ENCODE results near the gene IFT43.

Gene IFT43

DNA sequence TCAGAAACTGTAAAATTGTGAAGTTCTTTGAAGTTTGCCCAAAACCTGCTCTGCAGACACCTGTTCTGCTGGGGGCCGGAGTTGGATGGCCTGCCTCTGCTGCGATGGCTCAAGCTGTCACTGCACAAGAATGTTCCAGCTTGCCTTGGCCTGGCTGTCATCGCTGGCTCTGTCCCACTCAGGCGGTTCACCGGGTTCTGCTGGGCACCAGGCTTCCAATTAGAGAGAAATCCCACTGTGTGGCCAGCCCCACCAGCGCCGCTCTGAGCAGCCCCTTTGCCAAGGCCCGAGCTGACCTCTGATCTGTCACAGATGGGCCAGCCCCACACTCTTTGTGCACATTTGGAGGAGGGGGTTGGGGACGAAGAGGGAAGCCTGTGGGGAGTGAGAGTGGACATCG, 94.5 kb downstream of the IFT43 start:
- no peak for DNase-seq (ENCODE audit: low read depth, low spot score)

DNA sequence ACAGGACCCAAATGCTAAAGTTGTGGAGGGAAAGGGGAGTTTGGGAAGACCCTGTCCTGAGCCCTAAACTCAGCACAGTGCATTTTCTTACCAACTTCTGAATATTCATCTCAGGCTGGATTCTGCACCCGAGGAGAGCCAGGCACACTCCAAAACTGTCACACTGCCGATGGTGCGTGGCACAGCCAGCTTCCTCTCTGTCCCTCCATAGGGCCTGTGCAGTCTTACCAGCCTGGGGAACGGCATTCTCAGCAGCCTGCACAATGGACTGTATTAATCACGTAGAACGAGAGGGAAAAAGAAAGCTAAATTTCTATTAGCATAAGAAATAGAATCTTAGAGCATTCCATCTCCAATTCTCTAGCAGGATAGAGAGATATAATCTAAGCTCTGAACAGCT, 94.9 kb downstream of the IFT43 start:
- no peak for DNase-seq (ENCODE audit: low read depth, low spot score)

DNA sequence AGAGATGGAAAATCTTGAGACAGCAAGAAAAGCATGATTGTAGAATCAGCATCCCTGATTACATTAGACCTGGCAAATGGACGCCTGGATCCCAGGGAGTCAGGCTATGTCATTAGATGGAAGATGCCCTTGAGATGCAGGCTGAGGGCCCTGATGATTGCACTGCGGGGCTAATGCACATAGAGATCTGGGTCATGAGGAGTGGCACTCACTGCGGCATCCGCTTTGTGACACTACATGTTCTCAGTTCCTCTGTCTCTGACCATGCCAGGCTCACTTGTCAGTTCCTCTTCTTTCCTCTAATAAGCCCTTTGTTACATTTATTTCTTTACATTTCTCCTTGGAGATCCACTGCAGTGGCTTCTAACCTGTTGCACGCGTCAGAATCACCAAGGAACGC, 96.1 kb downstream of the IFT43 start:
- no peak for DNase-seq (ENCODE audit: low read depth, low spot score)

DNA sequence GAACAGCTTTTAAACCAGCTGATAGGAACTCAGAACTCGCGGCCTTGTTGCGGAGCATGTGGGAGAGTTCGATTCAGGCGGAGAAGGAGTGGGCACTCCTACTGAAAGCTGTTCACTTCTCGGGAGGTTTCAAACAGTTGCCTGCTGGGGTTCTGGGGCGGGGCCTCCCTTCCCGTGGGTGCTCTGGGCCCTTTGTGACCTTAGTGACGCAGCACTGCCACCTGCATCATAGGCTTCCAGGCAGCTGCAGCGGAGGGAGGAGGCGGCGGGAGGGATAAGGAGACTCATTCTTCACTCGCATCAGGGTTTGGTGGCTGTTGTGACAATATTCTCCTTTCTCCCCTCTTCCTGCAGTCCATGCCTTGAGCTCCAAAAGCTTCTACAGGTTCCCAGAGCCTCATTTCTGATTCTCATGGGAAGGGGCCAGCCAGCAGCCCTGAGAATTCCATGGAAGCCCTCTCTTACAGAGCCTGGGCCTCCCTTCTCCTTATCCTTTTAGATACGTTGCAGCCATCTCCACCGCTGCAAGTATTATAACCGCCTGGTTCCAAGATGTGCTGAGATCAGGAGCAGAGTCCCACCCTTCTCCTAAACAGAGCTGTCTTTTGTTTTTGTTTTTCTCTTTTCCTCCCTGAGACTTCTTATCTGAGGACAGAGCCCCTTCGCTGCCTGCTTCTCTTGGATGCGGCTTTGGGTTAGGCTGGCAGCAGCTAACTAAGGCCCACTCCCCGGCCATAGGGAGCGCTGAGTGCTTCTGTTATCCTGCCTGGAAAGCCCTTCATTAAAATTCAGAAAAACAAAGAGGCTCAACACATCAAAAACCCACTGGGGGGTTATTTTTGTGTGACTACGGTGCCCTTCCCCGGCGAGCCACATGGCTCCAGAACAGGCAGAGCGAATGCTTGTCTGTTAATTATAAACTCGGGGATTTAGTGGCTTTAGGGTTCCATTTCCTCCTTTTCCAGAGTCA, 98.5 kb downstream of the IFT43 start:
- DNase-seq (ENCODE audit: low read depth, low spot score), result no peak

DNA sequence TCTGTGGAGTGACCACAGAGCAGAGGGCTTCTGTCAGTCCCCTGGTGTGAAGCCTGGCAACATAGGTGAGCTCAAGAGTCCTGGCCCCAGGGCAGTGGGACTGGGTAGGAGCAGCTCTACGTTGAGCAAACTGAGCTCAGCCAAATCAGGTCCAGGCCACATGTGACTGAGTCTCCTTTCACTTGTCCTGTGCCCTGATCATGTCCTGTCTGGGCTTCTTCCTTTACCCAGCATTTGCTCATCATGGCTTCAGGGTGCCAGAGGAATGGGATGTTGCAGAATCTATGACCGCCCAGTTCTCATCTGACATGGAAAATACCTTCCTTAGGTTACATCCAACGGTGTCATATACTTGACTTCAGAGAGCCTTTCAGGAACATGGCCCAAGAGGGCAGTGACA, 99.8 kb downstream of the IFT43 start:
- DNase-seq (ENCODE audit: low read depth, low spot score), result no peak

DNA sequence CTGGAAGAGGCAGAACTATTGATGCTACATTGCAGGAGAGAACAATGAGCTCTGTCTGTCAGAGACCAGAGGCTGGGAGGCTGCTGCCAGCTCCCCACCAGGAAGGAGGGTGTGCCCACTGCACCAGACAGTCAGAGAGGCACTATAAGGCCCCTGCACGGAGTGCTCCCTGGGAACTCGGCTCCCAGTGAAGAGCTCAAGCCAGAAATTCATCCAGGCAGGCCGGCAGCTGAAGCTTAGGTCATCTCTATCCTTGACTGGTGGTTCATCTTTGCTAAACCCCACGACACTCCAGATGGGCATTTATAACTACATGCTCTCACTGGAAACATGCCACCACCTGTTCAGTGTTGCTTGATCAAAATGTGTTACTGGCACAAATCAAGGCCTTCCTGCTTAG, 101.1 kb downstream of the IFT43 start:
- no peak for DNase-seq (ENCODE audit: low read depth, low spot score)

DNA sequence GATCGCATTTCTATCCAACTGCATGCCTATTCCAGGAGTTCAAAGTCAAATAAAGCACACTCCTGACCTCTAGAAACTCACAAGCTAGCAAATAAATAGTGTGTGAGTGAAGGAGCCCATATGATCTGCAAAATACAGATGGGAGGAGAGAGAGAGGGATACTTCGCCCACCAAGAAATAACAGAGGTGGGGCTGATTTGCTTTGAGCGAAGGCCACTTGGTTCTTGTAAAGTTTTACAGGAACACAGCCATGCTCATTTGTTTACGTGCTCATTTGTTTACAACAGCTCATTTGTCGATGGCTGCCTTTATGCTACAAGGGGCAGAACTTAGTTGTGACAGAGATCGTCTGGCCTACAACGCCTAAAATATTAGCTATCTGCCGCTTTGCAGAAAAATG, 102.8 kb downstream of the IFT43 start:
- DNase-seq (ENCODE audit: low read depth, low spot score), result no peak

DNA sequence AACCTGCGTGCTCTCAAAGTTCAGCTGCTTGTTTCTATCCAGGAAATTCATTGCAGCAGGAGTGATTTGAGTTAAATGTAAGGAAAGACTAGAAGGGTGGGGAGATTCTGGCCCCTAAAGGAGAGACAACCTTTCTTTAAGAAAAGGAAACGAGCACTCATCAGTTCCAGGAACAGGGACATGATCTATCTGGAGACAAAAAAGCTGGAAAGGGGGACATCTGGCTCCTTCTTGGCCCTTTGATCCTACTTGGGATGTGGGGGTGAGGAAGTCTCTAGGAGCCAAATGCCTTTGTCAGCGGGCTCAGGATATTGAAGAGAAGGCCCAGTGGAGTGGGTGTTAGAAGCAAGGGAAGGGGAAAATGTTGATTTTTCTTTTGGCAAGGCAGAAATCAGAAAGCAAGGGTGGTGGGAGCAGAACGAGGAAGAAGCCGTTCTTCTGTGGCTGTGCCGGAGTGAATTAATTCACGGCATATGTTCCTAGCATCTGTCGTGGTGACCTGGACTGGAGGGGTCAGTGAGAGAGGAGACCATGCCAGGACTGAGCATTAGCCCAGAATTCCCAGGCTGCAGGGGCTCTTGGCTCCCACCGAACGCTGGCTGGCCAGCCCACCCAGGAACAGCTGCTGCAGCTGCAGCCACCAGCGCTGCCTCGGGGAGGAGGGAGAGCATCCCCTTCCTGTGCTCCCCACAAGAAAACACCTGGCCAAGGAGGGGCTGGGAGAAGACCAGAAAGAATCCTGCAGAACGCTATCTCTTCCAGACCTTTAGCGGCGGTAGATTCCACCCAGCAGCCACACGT, 103.4 kb downstream of the IFT43 start:
- DNase-seq (ENCODE audit: low read depth, low spot score), result no peak

DNA sequence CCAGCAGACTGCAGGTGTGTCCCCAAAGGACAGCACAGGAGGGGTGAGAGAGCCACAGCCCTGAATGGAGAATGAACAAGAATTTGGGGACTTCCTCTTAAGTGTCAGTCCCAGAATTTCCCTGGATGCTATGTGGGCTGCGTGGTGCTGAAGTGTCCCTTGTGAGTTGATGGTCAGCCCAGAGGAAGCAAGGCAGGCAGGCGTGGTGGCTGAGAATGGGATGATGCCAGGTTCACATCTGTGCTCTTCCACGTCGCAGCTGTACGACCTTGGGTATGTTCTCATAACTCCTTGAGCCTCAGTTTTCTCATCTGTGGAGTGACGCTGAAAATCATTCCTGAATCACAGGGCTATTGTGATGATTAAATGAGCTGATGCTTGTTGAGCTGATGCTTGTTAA, 104.0 kb downstream of the IFT43 start:
- DNase-seq (ENCODE audit: low read depth, low spot score), result no peak

DNA sequence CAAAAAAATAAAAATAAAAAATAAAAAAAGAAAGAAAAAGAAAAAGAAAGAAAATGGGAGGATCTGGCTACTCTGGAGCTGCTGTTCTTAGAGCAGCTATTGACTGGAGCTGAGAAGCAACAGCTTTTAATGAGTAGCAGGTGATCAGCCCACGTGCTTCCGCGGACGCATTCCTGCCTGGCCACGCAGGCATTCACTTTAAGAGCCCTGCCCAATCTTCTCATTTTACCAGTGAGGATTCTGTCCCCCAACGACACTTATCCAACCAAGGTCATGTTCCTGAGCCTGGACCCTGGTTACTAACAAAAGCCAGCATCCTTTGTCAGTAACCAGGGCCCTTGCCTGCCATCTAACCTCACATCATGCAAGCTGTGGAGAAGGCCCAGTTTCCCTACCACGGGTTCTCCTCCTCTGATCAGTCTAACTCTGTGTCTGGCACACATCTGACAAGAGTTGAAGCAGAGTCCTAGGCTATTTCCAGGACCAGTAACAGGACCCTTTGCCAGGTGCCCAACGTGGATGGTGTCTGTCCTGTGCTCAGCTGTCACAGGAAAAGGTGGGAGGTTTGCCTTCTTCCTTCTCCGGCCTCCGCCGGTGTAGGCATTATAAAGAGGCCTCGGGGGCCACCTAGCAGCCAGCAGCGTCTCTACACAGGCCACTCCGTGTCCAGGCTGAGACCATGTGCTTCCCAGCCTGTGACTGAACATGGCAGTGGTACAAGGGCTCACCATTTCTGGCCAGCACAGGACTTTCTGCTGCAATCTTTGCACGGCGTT, 105.2 kb downstream of the IFT43 start:
- no peak for DNase-seq (ENCODE audit: low read depth, low spot score)

DNA sequence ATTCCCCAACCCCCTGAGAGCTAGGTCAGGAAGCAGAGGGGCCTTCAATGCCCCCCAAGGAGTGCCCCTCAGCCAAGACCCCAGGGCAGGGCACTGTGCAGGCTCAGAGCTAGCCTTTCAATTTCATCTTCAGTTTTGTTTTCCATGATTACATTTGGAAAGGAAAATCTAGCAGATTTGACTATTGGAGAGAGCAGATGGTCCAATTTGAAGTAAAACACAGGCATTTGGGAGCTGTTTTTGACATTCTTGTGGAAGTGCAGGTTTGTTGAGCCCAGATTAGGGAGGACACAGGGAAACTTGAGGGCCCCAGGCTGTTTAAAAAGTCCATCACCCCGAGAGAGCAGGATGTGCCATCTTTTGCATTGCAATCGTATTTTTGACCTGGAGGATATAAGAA, 107.5 kb downstream of the IFT43 start:
- DNase-seq (ENCODE audit: low read depth, low spot score), result no peak

DNA sequence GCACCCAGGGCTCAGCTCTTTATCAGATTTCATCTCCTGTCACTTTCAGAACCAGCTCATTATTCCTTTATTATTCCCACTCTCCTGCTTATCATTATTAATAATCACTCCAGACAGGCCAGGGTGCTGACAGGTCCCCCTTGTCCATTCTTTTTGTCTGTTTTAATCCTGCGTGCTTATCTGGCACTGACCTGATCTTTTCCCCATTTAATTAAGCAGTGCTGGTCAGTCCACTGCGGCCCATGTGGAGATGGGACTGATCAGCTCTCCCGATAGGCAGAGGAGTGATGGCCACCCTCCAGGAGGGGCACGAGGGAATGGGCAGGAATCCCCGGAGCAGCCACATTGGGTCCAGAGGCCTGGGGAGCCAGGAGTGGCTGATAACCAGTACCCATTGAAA, 110.7 kb downstream of the IFT43 start:
- DNase-seq (ENCODE audit: low read depth, low spot score), result no peak

DNA sequence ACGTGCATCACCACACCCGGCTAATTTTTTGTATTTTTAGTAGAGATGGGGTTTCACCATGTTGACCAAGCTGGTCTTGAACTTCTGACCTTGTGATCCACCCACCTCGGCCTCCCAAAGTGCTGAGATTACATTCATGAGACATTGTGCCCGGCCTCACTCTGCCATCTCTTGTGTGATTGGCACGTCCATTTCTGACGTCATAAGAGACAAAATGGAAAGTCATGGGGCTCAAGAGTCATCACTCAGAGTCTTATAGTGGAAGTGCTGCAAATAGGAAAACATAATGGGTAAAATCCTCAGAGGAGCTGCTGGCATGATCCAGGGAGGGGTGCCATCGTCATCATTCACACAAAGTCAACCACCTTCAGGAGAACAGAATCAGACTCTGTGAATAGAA, 112.0 kb downstream of the IFT43 start:
- DNase-seq (ENCODE audit: low read depth, low spot score), result no peak

DNA sequence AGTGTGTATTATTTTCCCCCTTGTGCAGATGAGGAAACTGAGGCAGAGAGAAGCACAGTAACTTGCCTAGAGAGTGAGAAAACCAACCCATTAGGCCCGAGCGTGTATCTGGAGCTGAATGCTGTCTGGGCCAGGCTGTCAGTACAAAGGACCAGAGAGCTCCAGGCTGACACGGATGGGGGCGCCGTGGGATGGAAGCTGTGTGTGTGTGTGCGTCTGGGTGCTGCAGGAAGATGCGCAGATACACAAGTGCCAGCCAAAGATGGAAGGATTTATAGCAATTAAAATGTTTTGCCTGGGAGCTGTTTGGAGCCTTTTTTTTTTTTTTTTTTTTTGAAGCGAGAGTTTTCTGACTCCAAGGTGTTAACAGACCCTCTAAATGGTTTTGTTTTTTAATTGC, 112.5 kb downstream of the IFT43 start:
- DNase-seq (ENCODE audit: low read depth, low spot score), result no peak

DNA sequence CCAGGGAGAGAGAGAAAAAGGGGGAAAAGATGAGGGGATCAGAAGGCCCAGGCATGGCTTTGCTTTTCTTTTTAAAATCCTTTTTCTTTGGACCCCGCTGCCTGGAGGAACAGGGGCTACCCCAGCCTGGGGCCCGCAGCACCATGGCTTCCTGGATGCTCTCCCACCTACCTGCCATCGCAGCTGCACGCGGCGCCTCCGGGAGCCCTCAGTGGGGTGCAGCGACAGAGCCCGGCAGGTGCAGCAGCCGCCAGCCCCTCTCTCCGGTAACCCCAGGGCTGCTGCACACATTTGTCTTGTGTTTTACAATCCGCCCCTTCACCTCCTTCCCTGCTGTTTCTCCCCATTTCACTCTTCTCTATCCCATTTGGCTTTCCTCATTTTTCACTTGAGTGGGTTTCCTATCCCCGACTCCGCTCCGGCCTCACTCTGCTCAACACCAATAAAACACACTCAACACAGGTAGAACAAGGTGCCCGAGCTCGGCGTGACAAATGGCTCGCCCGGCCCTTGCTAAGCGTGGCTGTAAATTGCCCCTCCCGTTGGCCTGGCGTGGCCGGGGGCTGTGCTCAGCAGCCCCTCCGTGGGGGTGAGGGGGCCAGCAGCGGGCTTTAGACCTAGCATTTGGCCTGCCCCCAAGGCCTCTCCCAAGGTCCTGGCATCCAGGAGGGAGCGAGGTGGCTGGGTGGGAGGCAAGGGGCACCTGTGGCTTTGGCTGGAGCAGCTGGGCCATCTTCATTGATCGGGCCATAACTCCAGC, 113.5 kb downstream of the IFT43 start:
- DNase-seq (ENCODE audit: low read depth, low spot score), result no peak

DNA sequence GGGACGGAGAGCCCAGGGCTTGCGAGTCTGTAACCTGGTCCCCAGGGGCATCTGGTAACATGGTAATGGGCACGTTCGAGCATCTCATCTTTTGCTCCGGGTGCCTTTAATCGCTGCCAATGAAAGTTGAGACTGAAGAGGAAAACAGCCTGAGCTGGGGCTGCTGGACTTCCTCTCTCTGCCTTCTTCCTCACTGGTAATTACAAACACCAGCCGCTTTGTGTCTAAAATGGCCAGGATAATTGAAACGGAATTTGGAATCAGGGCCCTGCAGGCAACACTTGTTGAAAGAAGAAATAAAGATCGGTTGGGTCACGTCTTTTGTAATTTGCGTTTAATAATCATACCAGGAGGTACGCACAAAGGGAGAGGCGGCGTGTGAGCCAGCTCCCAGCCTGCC, 114.7 kb downstream of the IFT43 start:
- DNase-seq (ENCODE audit: low read depth, low spot score), result no peak

DNA sequence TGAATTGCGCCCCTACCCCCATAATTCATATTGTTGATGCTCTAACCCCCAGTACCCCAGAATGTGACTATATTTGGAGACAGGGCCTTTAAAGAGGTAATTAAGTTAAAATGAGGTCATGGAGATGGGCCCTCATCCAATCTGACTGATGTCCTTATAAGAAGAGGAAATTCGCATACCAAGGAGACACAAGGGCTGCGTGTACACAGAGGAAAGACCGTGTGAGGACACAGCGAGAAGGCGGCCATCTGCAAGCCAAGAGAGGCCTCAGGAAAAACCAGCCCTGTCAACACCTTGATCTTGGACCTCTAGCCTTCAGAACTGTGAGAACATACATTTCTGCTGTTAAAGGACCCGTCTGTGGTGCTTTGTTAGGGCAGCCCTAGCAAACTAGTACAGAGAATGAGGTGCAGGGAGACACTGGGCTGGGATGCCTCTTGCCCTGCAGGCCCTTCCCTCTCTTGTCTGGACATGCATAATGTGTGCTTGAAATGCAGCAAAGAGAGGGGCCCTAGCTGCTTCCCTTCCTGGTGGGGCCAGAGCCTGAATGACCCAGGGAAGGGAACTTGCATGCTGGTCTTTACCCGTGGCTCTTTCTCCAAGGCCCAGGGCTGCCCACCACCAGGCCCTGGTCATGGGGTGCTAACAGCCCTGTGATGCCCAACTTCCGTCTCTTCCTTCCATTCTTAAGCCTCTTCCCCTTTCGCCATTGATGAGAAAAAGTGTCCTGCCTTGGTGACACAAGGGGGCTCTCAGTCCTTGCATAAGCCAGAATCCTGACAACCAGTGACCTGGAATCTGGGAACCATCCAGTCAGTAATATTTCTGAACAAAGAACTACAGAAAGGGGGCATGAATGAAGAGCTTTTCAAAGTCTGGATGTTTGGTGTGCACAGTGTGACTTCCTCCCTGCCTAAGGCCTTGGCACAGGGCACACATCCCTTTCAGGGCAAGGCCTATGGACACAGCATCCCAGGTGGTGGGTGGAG, 116.1 kb downstream of the IFT43 start:
- DNase-seq (ENCODE audit: low read depth, low spot score), result no peak

DNA sequence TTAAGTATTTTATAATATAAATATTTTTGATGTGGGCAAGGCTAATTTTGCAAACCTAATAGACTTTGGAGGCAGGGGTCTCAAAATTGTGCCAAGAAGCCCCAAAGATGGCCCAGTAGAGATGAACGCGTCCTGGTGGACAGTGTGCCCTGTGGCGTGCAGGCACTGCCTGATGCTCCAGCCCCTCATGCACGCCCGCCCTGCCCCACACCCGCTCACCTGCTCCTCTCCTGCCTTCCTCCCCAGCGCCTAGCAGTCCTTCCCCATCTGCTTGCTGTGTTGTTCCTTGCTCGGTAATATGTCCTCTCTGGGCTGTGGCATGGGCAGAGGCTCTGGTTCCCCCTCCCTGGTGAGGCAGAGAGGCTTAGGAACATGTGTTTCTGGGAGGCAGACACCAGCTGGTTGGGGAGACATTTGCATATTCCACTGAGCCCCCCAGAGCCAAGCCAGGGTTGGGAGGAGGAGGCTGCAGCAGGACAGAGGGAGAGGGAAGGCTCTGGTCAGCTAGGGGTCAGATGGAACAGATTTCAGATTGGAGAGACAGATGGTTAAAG, 119.3 kb downstream of the IFT43 start:
- DNase-seq (ENCODE audit: low read depth, low spot score), result no peak

DNA sequence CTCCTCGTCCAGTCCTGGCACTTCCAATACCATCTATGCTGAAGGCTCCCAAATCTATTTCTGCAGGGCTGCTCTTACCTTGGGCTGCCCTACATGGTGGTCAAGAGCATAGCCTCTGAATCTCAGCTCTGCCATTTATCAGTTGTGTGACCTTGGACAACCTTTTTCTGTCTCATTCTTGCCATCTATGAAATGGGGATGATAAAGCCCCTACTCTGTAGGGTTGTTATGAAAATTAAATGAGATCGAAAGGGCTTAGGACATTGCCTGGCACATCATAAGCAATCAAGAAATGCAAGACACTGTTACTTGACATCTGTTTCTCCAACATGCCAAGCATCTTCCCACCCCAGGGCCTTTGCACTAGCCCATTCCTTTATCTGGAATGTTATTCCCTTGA, 120.6 kb downstream of the IFT43 start:
- no peak for DNase-seq (ENCODE audit: low read depth, low spot score)

All from activated CD4-positive, CD25-positive, alpha-beta regulatory T cell treated with anti-CD3 and anti-CD28 coated beads, Interleukin-2, amount 50 U/mL, for 16 hours (primary cell).